ENCODE data around the gene RALGAPB.

- TF ChIP-seq CTCF (IDR thresholded peaks at IDR 0.05; ENCODE audit: low read depth, low read length) (no peak), POLR2A (IDR thresholded peaks at IDR 0.05; ENCODE audit: extremely low read depth, insufficient read length) (no peak), MYC (IDR thresholded peaks at IDR 0.05; ENCODE audit: low read depth, low read length) (no peak)
Measured at GRCh38 chr20:38423541-38423940, 49.1 kb upstream of the RALGAPB start.

All from NB4 (cell line).